HUES64 (cell line): ENCODE measurements around the gene ACOX3.

ENCODE experiments used
- H3K27ac ChIP-seq: 2 replicates; pipeline ENCODE4 v1.7.0; 2013; ENCODE audit warnings: low read depth, low read length, inconsistent platforms
- H3K27me3 ChIP-seq: 2 replicates; pipeline ENCODE4 v1.6.1; 2013; ENCODE audit warnings: mild to moderate bottlenecking, low read length; ENCODE audit not compliant: insufficient read depth
- H3K36me3 ChIP-seq: 2 replicates; pipeline ENCODE4 v1.6.1; 2013; ENCODE audit warnings: mild to moderate bottlenecking, low read length; ENCODE audit not compliant: insufficient read depth
- H3K4me1 ChIP-seq: 2 replicates; pipeline ENCODE4 v1.6.1; 2013; ENCODE audit warnings: mild to moderate bottlenecking, low read length, moderate library complexity; ENCODE audit not compliant: insufficient read depth
- H3K4me3 ChIP-seq: 2 replicates; pipeline ENCODE4 v1.5.1; 2013; ENCODE audit warnings: mild to moderate bottlenecking, low read length, moderate library complexity
- H3K9ac ChIP-seq: 2 replicates; pipeline ENCODE4 v1.6.1; 2013; ENCODE audit warnings: mild to moderate bottlenecking, low read depth, low read length
- H3K9me3 ChIP-seq: 2 replicates; pipeline ENCODE4 v1.6.1; 2013; ENCODE audit warnings: low read depth, low read length; ENCODE audit not compliant: insufficient read depth
- WGBS: fragments of 150-250, 120-280 bp; methylation state at CpG from one replicate; pipeline ENCODE4 v1.1.7; 2013; ENCODE audit warnings: missing lambda C conversion rate; 5-methylcytosine and 5-hydroxymethylcytosine counted together

Gene ACOX3

DNA sequence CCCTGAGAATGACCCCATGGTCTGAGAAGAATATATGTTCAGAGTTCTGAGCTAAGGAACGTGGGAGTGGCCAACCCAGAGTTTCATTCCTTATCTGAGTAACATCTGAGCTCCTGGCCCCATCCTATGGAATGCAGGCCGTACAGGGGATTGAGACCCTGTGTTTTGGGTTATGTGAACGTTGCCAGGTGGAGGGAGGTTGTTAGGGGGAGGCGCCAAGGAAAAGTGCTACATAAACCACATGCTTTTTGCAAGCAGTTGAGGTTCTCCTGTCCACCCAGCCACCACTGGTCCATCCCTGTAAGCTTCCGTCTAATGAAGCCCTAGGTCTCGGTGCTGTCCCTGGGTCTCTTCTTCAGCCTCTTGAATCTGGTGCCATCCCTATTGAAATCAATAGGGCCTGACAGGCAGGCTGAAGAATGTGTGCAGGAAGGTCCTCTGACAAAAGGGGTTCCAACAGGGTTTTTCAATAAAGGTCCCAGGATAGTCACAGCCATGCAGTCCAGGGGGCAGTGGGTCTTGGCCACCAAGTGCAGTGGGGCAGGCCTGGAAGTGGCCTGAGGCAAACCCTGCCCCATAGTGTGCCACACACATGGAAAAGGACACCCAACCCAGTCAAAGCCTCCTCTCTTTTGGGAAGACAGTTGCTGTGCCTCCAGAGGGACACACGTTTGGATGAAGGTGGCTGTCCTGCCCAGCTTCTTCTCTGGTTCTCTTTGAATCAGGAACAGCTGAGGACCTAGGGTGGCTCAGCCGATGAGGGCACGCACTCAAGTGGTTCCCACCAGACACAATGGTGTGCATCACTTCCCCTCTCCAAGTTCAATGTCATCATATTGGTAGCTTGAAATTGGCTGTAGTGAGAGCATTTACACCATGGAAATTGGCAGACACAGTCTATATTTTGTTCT lies 117.5 kb downstream of the ACOX3 start:
- Histone ChIP-seq H3K27me3 (no peaks in the 10 kb centered on the region), H3K9ac (no peak overlapping the region), H3K36me3 (no peaks in the 10 kb centered on the region), H3K4me1 (no peaks in the 10 kb centered on the region), H3K4me3 (no peak overlapping the region), H3K9me3 (peaks cover 6% of the 10 kb centered on the region), H3K27ac (no peak overlapping the region)
- WGBS: 89% methylated on average over 9 of the region's 9 CpGs

DNA sequence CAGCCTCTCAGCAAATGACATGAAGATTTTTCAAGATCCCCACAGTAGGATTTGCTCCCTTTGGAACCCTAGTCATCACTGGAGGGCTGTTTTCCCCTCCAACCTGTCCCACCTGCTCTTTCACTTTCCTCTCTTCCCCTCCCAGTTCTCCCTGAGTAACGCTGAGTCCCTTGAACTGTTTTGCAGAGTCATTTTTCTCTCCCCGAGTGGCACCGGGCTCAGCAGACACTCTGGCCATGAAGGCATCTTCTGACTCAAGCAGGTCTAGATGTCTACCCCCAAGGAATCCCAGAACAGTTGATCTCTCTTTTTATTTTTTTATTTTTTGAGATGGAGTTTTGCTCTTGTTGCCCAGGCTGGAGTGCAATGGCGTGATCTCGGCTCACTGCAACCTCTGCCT lies 118.8 kb downstream of the ACOX3 start:
- peaks cover 6% of the 10 kb centered on the region for H3K9me3 ChIP-seq
- H3K9ac ChIP-seq: no peak overlapping the region
- no peak overlapping the region for H3K4me3 ChIP-seq
- 78% methylated on average over 5 of the region's 5 CpGs for WGBS
- no peaks in the 10 kb centered on the region for H3K36me3 ChIP-seq
- no peaks in the 10 kb centered on the region for H3K27me3 ChIP-seq
- no peak overlapping the region for H3K27ac ChIP-seq
- peaks cover under 1% of the 10 kb centered on the region; the same call in 1 of the 2 replicates for H3K4me1 ChIP-seq

DNA sequence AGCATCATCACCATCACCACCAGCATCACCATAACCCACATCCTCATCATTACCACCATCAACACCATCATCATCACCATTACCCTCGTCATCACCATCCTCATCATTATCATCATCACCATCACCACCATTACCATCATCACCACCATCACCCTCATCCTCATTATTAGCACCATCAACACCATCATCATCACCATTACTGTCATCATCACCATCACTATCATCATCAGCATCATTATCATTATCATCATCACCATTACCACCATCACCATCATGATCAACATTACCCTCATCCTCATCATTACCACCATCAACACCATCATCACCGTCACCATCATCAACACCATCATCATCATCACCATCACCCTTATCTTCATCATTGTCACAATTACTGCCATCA lies 119.3 kb downstream of the ACOX3 start:
- H3K27ac ChIP-seq: no peak overlapping the region
- H3K36me3 ChIP-seq: no peaks in the 10 kb centered on the region
- no peak overlapping the region for H3K9ac ChIP-seq
- WGBS: 94% methylated on average over 2 of the region's 2 CpGs
- no peak overlapping the region for H3K4me3 ChIP-seq
- peaks cover 6% of the 10 kb centered on the region for H3K4me1 ChIP-seq
- no peaks in the 10 kb centered on the region for H3K27me3 ChIP-seq
- H3K9me3 ChIP-seq: peaks cover 3% of the 10 kb centered on the region; the same call in 1 of the 2 replicates

GRCh38 chr4:8320386-8320750 lies 120.2 kb downstream of the ACOX3 start:
- H3K27ac ChIP-seq: no peak overlapping the region
- 78% methylated on average over 2 of the region's 2 CpGs for WGBS

DNA sequence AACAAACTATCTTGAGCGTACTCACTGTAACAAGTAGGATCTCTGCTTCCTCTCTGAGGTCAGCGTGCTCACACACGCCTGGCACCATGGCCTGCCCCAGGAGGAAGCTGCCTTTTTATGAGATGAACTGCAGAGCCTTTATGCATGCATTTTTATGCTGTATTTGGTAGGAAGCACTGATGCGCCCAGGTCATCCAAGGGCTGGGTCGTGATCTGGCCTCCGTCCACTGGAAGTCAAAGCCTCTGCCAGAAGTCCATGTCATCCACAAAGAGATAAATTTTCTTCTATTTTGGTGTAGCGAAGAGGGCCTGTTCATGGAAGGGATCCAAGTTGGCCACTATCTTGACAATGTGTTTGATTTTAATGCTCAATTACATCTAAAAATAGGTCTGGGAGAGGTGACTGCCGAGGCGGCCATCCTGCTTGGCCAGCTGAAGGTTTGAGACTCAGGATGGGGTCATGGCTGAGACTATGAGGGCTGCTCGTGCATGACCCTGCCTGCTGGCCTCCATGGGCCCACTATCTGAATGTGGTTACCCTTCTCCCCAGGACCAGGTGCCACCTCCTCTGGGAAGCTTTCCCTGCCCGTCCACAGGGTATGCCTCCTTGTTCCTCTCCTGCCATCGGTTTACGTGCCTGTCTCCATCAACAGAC lies 120.7 kb downstream of the ACOX3 start:
- peaks cover 20% of the 10 kb centered on the region for H3K4me1 ChIP-seq
- H3K27me3 ChIP-seq: no peaks in the 10 kb centered on the region
- WGBS: 95% methylated on average over 12 of the region's 13 CpGs
- no peak overlapping the region for H3K4me3 ChIP-seq
- H3K9ac ChIP-seq: no peak overlapping the region
- peaks cover 3% of the 10 kb centered on the region; the same call in 1 of the 2 replicates for H3K9me3 ChIP-seq
- H3K27ac ChIP-seq: no peak overlapping the region
- H3K36me3 ChIP-seq: no peaks in the 10 kb centered on the region

More at GRCh38 chr4:8320386-8320750, 120.2 kb downstream of the ACOX3 start:
- Histone ChIP-seq H3K4me3 (no peak overlapping the region), H3K27me3 (no peaks in the 10 kb centered on the region), H3K36me3 (no peaks in the 10 kb centered on the region), H3K9me3 (peaks cover 3% of the 10 kb centered on the region; the same call in 1 of the 2 replicates), H3K4me1 (peaks cover 15% of the 10 kb centered on the region), H3K9ac (no peak overlapping the region)

DNA sequence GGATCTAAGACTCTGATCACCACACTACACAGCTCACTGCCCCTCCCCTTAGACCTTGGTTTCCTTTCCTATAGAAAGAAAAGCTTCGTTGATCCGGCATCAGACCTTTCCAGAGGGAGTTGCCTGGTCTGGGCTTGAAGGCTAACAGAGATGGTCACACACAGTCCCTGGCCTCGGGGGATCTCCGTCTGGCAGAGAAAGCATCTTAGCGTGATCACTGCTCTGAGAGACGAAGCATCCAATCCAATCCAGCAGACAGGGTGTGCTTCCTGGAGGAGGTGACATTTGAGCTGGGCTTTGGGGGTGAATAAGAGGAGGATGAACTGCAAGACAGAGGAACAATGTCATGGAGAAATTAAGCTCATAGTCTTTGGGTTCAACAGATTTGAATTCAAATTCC lies 121.5 kb downstream of the ACOX3 start:
- Histone ChIP-seq H3K36me3 (no peaks in the 10 kb centered on the region), H3K27ac (no peak overlapping the region), H3K27me3 (no peaks in the 10 kb centered on the region), H3K4me3 (no peak overlapping the region), H3K9ac (no peak overlapping the region), H3K4me1 (peaks cover 20% of the 10 kb centered on the region), H3K9me3 (peaks cover 3% of the 10 kb centered on the region; the same call in 1 of the 2 replicates)
- 90% methylated on average over 6 of the region's 6 CpGs for WGBS

- Histone ChIP-seq H3K36me3 (no peaks in the 10 kb centered on the region), H3K27me3 (no peaks in the 10 kb centered on the region), H3K27ac (no peak overlapping the region), H3K4me1 (peaks cover 20% of the 10 kb centered on the region), H3K4me3 (no peak overlapping the region), H3K9ac (no peak overlapping the region), H3K9me3 (peaks cover 3% of the 10 kb centered on the region; the same call in 1 of the 2 replicates)
- 95% methylated on average over 7 of the region's 7 CpGs for WGBS
Measured at GRCh38 chr4:8318509-8318908, 122.0 kb downstream of the ACOX3 start.

DNA sequence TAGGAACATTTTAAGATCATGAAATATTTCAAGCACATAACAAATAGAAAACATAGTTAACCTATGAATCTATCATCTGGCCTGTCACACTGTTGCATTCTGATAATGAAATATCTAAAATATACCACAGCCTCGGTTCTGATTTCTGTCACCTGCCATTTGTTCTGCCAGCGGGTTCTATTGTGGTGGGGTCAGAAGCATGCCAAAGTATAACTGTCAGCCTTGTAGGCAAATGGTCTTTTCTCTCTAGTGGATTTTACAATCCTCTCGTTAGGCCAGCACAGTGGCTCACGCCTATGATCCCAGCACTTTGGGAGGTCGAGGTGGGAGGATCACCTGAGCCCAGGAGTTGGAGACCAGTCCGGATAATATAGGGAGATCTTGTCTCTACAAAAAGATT lies 123.0 kb downstream of the ACOX3 start:
- H3K27me3 ChIP-seq: no peaks in the 10 kb centered on the region
- H3K4me3 ChIP-seq: no peak overlapping the region
- no peak overlapping the region for H3K9ac ChIP-seq
- WGBS: 93% methylated on average over 6 of the region's 6 CpGs
- H3K9me3 ChIP-seq: peaks cover 3% of the 10 kb centered on the region; the same call in 1 of the 2 replicates
- peaks cover 20% of the 10 kb centered on the region for H3K4me1 ChIP-seq
- H3K36me3 ChIP-seq: no peaks in the 10 kb centered on the region
- H3K27ac ChIP-seq: no peak overlapping the region

GRCh38 chr4:8316911-8317351 lies 123.6 kb downstream of the ACOX3 start:
- Histone ChIP-seq H3K4me3 (no peak overlapping the region), H3K36me3 (no peaks in the 10 kb centered on the region), H3K27me3 (no peaks in the 10 kb centered on the region), H3K27ac (no peak overlapping the region), H3K9me3 (peaks cover 3% of the 10 kb centered on the region; the same call in 1 of the 2 replicates), H3K4me1 (peaks cover 20% of the 10 kb centered on the region), H3K9ac (no peak overlapping the region)
- WGBS: 90% methylated on average over 15 of the region's 15 CpGs
